NK-92 (cell line): ENCODE data around the gene NFILZ.

ENCODE experiments used
- DNase-seq: peaks from one replicate; lab custom pipeline; 2025; ENCODE audit not compliant: unreplicated experiment; lab: John Stamatoyannopoulos, UW

The NFILZ gene, protein sequence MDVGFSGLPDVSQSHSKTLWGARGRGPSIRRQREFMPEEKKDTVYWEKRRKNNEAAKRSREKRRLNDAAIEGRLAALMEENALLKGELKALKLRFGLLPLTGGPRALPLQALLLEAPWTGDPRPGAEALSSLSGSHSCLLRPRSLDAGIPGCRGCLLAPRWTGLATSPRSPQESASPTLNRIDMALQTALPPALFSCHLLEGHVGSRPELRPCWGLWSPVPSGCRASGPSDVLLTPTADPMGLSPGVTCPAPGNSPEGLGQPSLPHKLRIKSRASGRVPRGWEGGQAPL

DNA sequence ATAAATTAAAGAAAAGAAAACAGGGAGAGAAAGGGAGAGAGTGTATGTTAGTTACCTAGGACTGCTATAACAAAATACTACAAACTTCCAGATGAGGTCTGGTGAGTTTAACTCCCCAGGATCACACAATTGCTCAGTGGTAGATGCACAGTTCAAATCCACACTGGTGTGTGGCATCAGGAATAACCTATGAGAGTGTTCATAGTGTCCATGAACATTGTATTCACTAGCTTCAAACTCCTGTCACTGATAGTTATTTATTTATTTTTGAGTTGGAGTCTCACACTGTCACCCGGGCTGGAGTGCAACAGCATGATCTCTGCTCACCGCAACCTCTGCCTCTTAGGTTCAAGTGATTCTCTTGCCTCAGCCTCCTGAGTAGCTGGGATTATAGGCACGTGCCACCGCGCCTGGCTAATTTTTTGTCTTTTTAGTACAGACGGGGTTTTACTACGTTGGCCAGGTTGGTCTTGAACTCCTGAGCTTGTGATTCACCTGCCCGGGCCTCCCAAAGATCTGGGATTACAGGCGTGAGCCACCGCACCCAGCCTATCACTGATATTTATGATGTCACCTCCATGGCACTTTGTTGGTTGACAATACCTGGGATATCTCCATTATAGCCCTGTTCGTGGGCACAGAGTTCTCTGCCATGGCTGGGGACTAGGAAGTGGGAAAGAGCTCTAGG is at the start of gene NFILZ:
Gene NFILZ, plus strand, starts transcription at position 638 of the 688 bp plus-strand sequence. CDS start 46,133 bp downstream, outside the sequence.
- no peak for DNase-seq

DNA sequence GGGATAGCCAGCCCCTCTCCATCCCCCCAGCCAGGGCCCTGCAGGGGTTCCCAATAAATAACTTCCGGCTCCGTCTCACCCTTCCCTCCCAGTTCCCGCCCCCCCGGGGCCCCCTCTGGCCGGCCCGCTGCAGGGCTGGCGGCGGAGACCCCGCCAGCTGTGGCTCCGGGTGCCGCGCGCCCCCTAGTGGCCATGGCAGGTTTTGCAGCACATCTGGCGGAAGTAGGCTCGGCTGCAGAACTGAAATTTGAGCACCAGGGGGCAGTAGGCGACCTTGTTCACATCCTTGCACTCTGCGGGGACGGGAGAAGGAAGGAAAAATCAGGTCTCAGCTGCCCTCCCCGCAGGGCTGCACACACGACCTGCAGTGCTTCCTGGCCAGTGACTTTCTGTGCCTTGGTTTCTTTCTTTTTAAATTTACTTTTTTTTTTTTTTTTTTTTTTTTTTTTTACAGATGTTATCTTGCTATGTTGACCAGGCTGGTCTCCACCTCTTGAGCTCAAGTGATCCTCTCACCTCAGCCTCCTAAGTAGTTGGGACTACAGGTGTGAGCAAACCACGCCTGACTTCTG is 49.6 kb upstream of the NFILZ start:
- no peak for DNase-seq

DNA sequence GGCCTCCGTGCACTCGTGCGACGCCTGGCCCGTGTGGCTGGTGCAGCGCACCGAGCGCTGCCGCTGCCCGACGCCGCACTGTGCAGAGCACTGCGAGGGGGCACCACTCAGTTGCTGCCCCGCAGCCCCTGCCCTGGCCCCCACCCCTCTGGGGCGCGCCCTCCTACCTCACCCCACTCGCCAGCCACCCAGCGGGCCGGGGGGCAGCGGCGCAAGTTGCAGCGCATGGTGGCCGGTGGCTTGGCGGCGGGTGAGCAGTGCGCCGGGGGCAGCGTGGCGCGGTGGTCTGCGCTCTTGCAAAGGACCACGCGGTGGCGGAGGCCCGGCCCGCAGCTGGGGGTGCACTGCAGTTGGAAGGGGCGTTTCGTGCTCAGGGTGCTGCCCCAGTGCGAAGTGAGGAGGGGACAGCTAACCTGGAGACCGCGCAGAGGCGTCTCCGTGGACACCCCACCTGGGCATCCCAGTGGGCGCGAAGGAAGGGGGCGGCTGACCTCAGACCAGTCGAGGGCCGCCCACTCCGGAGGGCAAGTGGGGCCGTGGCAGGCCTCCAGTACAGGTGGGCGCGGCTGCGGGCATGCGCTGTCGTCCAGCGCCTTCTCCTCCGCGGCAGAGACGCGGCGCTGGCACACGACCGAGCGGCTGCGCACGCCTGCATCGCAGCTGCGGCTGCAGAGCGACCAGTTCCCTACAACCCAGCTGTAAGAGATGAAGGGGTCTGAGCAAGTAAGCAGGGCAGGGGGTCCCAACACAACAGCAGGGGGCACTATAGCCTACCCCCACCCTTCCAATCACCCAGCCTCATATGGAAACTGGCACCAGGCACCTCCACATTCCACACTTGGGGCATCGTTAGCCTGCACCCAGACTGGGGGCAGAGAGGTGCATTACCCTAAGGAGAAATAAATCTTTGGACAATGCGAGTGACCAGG is 45.2 kb upstream of the NFILZ start:
- DNase-seq: no peak

DNA sequence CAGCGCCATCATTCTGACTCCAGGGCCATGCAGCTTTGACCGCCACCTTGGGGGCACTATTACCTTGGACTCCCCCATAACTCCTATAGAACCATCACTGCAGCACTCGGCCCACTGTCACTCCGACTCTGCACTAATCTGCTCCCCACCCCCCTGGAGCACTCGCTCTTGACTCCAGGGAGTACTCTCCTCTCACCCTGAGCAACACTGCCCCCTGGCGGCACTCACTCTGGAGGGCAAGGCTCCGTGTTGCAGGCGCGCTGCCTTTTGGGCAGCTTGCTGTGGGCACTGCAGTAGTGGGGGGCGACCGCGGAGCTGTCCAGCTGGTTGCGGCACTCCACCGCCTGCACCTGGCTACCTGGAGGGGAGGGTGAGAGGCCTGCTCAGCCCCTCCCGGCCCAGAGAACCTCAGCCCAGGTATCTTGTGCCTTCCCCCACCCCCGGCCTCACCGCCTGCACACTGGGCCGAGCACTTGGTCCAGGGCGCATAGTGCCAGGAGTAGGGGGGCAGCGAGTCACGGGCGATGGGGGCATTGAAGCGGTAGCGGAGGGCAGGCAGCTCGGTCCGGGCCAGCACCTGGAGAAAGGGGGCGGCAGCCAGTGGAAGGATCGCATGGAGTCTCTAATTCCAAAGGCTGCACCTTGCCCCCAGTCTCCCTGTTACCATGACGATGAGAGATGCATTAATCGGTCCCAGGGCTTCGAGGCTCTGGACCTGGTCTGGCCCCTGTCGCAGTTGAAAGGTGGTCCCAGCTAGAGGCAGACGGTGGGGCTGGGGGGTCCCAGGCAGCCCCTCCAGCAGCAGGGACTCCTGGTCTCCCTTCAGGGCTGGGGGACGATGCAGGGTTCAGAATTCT is 44.3 kb upstream of the NFILZ start:
- DNase-seq: no peak

DNA sequence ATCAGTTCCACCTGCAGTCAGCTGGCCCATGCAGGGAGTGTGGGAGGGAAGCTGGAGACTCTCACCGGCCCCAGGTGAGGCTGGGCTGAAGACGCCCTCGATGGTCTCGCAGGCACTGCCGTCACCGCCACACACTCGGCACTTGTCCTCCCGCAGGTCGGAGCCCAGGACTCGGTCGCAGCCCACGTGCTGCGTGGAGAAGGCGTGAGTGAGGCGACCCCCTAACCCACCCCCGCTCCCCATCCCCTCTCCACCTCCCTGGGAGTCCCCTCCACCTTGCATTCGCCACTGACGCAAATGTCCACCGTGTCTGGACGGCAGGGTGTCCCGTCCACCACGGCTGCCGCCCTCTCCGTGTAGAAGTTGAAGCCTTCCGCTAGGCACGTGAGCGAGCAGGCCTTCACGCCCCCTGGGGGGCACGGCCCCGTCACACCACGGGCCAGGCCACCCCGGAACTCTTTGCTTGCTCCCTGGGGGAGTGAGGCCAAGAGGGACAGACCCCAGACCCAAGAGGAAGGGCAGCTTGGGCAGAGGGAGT is 41.2 kb upstream of the NFILZ start:
- DNase-seq: no peak

DNA sequence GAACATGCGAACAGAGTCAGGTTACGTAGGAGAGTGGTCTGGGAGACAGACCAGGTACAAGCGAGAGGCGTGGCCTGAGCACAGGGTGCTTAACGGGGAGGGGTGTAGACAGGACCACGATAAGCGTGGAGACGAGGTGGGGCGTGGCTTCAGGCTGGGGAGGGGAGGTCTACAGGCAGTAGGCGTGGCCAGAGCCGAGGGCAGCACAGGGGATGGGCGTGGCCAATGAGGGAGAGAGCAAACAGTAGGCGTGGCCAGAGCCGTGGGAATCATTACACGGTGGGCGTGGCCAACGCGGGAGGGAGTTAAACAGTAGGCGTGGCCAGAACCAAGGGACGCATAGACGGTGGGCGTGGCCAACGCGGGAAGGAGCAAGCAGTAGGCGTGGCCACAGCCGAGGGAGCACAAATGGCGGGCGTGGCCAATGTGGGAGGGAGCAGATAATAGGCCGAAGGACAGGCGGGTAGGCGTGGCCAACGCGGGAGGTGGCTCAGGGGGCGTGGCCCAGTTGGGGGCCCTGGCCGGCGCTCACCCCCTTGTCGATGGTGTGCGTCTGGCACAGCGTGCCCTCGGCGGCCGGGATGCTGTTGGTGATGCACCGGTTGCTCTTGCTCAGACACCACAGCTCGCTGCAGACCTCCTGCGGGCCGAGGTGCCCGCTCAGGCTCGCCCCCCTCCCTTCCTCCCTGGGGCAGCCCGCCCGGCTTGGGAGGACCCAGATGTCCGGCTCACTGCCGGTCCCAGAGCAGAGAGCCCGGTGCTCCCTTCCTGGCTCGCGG is 38.0 kb upstream of the NFILZ start:
- DNase-seq: peak; percentile 88

DNA sequence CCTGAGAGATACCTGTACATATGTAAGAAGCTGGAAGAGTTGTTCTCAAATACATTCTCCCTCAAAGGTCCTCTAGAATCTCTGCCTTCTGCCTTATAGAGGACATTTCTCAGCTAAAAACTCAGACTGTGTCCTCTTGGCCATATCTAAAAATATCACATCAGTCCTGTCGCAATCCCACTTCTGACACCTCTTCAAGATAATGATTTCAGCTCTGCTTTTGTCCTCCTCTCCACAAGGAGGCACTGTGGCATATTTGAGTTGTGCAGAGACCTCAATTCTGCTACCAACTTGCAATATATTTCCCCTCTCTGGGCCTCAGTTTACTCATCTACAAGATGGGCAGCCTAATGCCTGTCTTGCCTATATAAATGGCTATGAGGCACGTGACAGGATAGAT is 36.5 kb upstream of the NFILZ start:
- DNase-seq: no peak

DNA sequence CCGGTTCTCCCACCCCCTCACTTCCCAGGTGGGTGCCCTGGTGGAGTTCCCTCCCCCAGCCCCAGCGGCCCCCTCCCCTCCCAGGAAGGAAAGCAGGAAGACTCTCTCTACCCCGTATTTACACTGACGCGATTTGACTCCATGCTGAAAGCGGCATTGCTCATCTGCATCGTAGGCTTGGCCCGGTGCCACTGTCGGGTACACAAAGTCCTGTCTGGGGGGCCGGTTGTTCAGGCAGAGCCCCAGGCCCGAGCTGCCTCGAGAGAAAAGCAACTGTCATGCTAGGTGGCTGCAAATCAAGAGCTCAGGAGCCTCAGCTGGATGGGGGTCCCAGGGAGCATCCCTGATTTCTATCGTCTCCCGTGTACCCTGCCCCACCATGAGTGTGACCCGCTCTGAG is 34.8 kb upstream of the NFILZ start:
- DNase-seq: no peak

DNA sequence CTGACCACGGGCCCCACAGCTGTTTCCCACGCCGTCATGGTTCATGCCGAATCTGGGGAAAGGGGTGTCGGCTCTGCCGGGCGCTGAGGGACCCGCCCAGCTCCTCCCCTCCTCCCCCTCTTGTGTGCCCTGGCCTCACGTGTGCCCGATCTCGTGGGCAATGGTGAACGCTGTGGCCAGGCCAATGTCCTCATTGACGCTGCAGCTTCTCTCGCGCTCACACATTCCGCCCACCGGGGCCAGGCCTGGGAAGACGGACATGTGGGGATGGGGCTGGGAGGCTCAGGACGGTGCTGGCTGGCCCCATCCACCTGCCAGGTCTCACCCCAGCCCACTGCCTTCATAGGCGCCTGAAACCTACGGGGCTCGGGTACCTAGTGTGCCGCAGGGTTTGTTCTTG is 34.3 kb upstream of the NFILZ start:
- no peak for DNase-seq

DNA sequence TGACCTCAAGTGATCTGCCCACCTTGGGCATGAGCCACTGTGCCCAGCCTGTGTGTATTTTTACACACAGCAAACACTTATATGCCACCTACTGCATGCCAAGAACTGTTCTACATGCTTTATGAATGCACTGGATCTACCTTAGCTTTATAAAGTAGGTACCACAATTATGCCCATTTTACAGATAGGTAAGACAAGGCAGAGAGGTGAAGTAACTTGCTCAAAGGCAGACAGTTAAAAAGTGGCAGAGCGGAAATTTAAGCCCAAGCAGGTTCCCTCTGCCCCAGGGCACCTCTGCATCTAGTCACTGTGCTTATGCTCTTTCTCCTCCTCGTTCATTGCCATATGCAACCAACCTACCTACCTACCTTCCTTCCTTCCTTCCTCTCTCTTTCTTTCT is 30.4 kb upstream of the NFILZ start:
- no peak for DNase-seq

DNA sequence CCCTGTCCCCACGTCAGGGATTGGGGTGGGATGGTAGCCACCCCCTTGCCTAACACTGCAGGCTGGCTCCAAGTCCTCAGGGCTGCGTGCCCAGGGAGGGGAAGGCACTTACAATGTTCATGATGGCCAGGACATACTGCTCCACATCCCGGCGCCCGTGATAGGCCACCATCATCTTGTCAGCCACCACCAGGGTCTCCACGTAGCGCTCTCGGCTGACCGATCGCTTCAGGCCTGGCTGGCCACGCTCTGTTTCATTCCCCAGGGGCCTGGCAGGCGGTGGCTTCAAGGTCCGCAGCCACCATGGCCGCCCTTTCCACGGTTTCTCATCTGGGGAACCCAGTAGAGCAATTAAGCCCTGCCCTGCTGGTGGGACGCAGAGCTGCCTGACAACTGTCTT is 29.6 kb upstream of the NFILZ start:
- no peak for DNase-seq

DNA sequence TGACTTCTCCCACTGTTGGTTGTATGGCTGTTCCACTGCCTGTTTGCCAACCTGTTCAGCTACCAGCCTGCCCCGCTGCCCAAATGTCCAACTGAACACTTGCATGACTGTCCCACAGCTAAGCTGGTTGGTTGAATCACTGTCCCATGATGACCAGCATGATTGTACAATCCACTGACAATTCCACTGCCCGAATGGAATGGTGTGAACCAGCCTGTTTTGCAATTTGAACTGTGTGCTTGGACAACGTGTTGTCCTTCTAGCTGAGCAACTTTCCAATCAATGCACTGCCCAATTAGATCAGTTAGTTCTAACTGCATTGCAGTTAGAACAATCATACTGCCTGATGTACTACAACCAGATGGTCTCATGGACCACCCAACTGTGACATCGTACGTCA is 28.6 kb upstream of the NFILZ start:
- DNase-seq: no peak

DNA sequence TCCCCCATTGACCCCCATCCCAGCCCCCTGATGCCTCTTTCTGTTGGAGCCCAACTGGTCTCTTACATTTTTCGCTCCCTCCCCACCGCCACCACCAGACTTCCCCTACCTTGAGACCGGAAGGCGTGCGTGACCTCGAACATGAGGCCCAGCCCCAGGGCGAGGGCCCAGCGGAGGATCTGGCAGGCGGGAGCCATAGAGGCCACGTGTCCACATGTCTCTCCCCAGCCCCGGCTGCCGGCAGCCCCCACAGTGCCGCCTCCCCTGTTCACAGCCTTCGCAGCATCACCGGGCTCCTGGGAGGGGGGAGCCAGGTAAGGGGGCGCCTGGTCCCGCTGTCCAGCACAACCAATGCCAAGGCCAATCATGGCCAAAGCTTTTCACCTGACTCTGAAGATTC is 24.9 kb upstream of the NFILZ start:
- DNase-seq: no peak

DNA sequence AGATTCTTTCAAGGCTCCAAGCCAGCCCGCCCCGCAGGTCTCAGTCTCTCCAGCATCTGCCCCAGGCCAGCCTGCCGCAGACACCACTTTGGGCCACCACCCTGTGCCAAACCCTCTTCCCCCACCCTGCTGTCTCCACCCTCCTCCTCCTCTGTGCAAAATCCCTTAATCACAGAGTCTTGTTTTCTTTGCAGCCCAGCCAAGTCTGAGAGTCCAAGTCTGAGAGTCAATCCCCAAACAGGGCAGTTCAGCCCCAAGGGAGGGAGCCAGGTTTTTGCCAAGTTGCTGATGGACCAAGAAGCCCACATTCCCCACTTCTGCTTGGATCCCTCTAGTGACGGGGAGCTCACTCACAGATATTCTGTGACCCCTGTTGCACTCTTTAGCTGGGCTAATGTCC is 23.0 kb upstream of the NFILZ start:
- DNase-seq: no peak

DNA sequence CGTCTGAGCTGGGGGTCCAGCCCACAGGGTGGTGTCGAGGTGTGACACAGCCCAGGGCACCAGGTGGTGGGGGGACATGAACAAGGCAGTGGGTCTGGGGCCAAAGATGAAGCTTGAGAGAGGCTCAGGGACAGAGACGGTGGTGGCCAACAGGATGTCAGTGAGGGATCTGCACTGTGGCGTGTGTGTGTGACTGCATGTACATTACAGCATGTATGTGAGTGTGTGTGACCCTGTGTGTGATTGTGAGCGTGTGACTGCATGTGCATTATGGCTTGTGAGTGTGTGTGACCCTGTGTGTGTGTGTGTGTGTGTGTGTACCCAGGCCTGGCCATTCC is 21.5 kb upstream of the NFILZ start:
- DNase-seq: no peak

DNA sequence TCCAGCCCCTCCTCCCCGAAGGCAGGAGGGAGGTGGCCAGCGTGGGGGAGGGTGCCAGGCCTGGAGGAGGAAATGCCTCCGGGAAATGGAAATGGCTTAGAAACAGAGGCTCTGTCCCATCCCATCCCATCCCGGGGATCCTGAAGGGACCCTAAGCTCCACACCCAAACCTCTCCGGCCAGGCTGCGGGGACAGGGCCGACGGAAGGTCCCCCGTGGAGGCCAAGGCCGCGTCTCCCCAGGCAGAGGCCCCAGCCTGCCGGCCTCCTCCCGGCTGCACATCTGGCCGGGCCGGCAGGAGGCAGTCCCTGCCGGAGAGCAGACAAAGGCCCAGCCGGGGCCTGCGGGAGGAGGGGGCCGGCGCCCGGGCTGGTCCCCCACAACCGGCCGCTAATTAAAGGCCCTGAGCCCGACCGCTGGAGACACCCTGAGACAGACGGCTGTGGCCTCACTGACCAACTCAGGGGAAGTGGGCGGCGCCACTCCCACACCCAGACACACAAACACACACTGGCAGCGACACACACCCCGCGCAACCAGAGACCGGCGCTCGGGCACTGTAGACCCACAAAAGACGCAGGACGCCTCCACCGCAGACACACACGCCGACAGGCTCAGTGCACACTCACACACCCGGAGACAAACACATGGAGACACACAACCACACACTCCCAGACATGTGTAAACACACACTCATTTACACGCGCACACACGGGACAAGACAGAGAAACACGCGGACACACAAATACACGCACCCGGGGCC is 21.0 kb upstream of the NFILZ start:
- no peak for DNase-seq

DNA sequence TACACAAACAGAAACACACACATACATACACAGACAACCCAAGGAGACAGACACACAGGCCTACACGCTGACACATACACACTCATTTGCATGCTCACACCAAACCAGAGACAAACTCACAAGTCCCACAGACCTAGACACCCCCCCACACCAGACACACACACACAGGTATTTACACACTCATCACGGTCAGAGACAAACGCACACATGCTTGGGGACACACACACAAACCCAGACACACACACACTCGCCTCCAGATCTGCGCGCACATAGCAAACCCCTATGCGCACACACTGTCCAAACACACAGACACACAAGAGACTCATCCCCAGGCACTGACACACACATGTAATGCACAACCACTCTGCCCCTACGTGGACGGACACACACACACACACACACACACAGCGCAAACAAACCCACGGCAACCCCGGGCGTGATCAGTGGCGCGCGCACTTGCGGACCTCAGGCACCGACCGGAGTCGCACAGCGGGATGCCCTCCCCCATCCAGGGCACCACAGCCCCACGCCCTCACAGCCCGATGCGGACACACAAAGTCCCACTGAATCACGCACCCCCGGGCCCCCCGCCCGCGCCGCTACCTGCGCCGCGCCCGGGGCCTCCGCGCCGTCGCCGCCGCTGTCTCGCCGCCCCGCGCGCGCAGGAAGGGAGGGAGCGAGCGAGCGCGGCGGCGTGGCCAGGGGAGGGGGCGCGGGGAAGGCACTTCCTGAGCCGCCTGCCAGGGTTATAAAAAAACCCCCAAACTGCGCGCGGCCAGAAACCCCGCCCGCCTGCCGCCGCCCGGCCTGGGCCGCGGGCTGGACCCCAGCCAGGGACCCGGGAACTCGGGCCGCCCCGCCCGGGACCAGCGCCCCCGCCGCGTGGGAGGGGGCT is 20.1 kb upstream of the NFILZ start, which contains the start of gene ADAMTS10:
Gene ADAMTS10, minus strand, starts transcription at position 675 of the 895 bp plus-strand sequence. CDS start 5,005 bp downstream, outside the sequence.
- DNase-seq: no peak

DNA sequence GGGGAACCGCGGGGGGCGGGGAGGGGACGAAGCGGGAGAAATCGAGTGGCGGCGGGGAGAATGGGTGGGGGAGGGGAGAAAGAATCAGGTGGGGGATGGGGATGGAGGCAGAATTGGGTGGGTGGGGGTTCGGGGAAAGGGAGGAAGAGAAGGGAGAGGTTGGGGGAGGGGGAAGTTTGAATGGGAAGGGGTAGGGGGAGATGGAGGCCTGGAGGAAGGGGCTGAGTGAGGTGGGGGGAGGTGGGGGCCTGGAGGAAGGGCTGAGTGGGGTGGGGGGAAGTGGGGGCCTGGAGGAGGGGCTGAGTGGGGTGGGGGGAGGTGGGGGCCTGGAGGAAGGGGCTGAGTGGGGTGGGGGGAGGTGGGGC is 19.5 kb upstream of the NFILZ start:
- DNase-seq: no peak
